DND-41 (cell line): ENCODE data around the gene CLDN20.

Experiments used
- EZH2 ChIP-seq: IDR thresholded peaks from 3 replicates; pipeline ENCODE4 v1.6.1; 2012; ENCODE audit warnings: borderline replicate concordance, low read depth, mild to moderate bottlenecking, moderate library complexity, low read length, inconsistent platforms; ENCODE audit not compliant: severe bottlenecking
- TF ChIP-seq, protein P1 (sequence below): IDR thresholded peaks from 2 replicates; pipeline ENCODE4 v1.5.1; 2012; ENCODE audit warnings: borderline replicate concordance, low read length, moderate library complexity, mild to moderate bottlenecking; ENCODE audit not compliant: poor library complexity, severe bottlenecking; ENCODE audit errors: extremely low read depth

DNA sequence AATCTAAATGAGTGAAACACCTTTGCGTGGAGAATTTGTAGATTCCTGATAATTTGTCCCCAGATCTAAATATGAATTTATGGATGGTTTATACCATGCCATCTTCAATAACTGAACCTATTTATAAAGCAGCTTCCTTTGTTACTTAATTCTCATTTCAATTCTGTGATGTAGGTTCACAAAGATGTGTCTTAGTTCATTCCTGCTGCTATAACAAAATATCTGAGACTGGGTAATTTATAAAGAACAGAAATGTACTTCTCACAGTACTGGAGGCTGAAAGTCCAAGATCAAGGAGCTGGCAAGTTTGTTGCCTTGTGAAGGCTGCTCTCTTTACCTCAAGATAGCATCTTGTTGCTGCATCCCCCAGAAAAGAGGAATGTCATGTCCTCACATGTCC is 52.6 kb downstream of the CLDN20 start:
- TF ChIP-seq, protein P1, sequence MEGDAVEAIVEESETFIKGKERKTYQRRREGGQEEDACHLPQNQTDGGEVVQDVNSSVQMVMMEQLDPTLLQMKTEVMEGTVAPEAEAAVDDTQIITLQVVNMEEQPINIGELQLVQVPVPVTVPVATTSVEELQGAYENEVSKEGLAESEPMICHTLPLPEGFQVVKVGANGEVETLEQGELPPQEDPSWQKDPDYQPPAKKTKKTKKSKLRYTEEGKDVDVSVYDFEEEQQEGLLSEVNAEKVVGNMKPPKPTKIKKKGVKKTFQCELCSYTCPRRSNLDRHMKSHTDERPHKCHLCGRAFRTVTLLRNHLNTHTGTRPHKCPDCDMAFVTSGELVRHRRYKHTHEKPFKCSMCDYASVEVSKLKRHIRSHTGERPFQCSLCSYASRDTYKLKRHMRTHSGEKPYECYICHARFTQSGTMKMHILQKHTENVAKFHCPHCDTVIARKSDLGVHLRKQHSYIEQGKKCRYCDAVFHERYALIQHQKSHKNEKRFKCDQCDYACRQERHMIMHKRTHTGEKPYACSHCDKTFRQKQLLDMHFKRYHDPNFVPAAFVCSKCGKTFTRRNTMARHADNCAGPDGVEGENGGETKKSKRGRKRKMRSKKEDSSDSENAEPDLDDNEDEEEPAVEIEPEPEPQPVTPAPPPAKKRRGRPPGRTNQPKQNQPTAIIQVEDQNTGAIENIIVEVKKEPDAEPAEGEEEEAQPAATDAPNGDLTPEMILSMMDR = no peak
- TF ChIP-seq EZH2 = no peak
